HepG2 (cell line): ENCODE results near the gene XXYLT1. TPM values are rescaled to one million over a fixed set of nuclear protein-coding genes. Genes with fewer than 3 reads are reported as not detected.

ENCODE experiments used
- FOXA1 ChIP-seq, 2 experiments: fragments of 450-650 bp in 1 of 2; sonication (generic) in 1 of 2; formaldehyde crosslinking in 1 of 2; IDR thresholded peaks; 2 replicates each; pipeline versions ENCODE4 v1.4.0 to v1.6.1; 2016 to 2020; ENCODE audit warnings: missing genetic modification reagents in 1 of 2
- KLF13 ChIP-seq: sonication (generic); formaldehyde crosslinking; IDR thresholded peaks from 2 replicates; pipeline ENCODE4 v1.4.0; 2020; ENCODE audit warnings: mild to moderate bottlenecking, missing genetic modification reagents
- PHF21A ChIP-seq: sonication (generic); formaldehyde crosslinking; IDR thresholded peaks from 2 replicates; pipeline ENCODE4 v1.5.0; 2020; ENCODE audit warnings: mild to moderate bottlenecking, missing genetic modification reagents
- polyA plus RNA-seq, 8 experiments: library from polyadenylated mRNA; depleted of rRNA in 3 of 8; stranded (reverse) in 7 of 8; unstranded in 1 of 8; fragments of >200 nt; fragmentation: Illumina TruSeq in 4 of 8; extraction: Trizol in 4 of 8; gene quantifications; 2 replicates each; pipeline versions ENCODE4 v1.2.1 to v1.2.3, GENCODE V29; 2011 to 2016; ENCODE audit warnings: low read depth in 4 of 8, missing spikeins in 1 of 8, mixed read lengths in 1 of 8; ENCODE audit not compliant: insufficient read depth in 1 of 8
- total RNA-seq, 5 experiments: library from RNA; depleted of rRNA; stranded (reverse); fragments of >200 nt; fragmentation: Illumina TruSeq; extraction: Trizol; gene quantifications; 2 replicates each; pipeline ENCODE4 v1.2.3, GENCODE V29; 2016; ENCODE audit warnings: low read depth in 1 of 5
- TF ChIP-seq, protein P1 (sequence below): sonication (generic); formaldehyde crosslinking; IDR thresholded peaks from 2 replicates; pipeline ENCODE4 v1.5.1; 2020; ENCODE audit warnings: mild to moderate bottlenecking, moderate library complexity, missing genetic modification reagents
- TF ChIP-seq, protein P2 (sequence below), 2 experiments: sonication (generic) in 1 of 2; formaldehyde crosslinking in 1 of 2; IDR thresholded peaks; 2 replicates each; pipeline versions ENCODE4 v1.4.0 to v1.6.1; 2018 to 2020; ENCODE audit warnings: missing genetic modification reagents in 2 of 2, borderline replicate concordance in 1 of 2, low read depth in 1 of 2, mild to moderate bottlenecking in 1 of 2, missing biosample characterization in 1 of 2
- TF ChIP-seq, protein P3 (sequence below): IDR thresholded peaks from 2 replicates; pipeline ENCODE4 v1.6.1; 2016; ENCODE audit warnings: mild to moderate bottlenecking

Gene XXYLT1
- total and polyA plus RNA-seq, 2 of the 13 experiments (the other 11 are each of a cell fraction or from before 2014, with no cell fraction given) = 17.7 to 19.0 TPM

DNA sequence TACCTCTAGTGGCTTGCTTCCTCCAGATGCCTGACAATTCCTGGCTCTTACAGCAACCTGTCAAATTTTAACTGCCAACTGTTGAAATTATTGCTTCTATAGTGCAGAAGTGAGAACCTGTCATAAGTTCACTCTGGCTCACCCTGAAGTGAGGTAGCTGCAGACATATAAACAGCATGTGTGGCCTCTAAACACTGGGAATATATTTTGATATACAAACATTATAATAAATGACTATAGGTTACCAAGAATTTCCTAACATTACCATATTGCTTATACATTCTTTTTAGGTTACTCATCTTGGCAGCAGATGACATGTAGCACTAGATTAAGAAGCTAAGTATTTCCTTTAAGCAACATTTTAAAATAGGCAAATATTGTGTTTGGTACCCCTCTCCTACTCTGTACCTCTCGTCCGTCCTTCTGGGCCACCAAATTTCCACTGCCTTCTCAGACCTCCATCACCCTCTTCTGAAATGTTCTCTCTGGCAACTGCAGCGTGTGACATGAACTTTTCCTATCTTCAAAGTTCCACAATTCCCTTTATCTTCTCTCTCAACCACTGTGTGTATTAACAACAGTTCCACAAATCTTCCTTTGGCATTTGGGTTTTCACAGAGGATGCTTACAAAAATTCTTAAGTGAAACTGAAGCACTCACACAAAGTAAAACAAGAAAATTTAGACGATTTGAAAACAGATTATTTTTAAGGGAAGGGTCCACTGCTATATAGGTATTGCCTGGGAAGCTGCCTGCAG, 15.3 kb upstream of the XXYLT1 start (continued):
- TF ChIP-seq, protein P1, sequence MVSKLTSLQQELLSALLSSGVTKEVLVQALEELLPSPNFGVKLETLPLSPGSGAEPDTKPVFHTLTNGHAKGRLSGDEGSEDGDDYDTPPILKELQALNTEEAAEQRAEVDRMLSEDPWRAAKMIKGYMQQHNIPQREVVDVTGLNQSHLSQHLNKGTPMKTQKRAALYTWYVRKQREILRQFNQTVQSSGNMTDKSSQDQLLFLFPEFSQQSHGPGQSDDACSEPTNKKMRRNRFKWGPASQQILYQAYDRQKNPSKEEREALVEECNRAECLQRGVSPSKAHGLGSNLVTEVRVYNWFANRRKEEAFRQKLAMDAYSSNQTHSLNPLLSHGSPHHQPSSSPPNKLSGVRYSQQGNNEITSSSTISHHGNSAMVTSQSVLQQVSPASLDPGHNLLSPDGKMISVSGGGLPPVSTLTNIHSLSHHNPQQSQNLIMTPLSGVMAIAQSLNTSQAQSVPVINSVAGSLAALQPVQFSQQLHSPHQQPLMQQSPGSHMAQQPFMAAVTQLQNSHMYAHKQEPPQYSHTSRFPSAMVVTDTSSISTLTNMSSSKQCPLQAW (CRISPR knock-in tag) = no peak
- TF ChIP-seq, protein P2, sequence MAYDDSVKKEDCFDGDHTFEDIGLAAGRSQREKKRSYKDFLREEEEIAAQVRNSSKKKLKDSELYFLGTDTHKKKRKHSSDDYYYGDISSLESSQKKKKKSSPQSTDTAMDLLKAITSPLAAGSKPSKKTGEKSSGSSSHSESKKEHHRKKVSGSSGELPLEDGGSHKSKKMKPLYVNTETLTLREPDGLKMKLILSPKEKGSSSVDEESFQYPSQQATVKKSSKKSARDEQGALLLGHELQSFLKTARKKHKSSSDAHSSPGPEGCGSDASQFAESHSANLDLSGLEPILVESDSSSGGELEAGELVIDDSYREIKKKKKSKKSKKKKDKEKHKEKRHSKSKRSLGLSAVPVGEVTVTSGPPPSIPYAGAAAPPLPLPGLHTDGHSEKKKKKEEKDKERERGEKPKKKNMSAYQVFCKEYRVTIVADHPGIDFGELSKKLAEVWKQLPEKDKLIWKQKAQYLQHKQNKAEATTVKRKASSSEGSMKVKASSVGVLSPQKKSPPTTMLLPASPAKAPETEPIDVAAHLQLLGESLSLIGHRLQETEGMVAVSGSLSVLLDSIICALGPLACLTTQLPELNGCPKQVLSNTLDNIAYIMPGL (CRISPR knock-in tag; IDR thresholded peaks at IDR 0.05; ENCODE audit: borderline replicate concordance in 1 of 2, low read depth in 1 of 2) = no peak
- TF ChIP-seq KLF13 (CRISPR knock-in tag) (no peak), PHF21A (no peak), FOXA1 (IDR thresholded peaks at IDR 0.05) (no peak), FOXA1 (CRISPR knock-in tag; IDR thresholded peaks at IDR 0.05) (no peak)
- TF ChIP-seq, protein P3, sequence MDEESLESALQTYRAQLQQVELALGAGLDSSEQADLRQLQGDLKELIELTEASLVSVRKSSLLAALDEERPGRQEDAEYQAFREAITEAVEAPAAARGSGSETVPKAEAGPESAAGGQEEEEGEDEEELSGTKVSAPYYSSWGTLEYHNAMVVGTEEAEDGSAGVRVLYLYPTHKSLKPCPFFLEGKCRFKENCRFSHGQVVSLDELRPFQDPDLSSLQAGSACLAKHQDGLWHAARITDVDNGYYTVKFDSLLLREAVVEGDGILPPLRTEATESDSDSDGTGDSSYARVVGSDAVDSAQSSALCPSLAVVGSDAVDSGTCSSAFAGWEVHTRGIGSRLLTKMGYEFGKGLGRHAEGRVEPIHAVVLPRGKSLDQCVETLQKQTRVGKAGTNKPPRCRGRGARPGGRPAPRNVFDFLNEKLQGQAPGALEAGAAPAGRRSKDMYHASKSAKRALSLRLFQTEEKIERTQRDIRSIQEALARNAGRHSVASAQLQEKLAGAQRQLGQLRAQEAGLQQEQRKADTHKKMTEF = no peak
